Measurements from ENCODE around the gene CALR.
"Not testable (repeated sequence)": the region's sequence is repeated elsewhere in the genome, so short reads cannot be mapped to it uniquely, and the experiment has no call there.

CALR gene

GRCh38 chr19:12907166-12907565 is 31.2 kb upstream of the CALR start:
- no peak for TF ChIP-seq ZFX (IDR thresholded peaks at IDR 0.05; ENCODE audit: borderline replicate concordance)
- TF ChIP-seq CTCF (IDR thresholded peaks at IDR 0.05), result no peak
- H3K27ac ChIP-seq, result no peak overlapping the region

DNA sequence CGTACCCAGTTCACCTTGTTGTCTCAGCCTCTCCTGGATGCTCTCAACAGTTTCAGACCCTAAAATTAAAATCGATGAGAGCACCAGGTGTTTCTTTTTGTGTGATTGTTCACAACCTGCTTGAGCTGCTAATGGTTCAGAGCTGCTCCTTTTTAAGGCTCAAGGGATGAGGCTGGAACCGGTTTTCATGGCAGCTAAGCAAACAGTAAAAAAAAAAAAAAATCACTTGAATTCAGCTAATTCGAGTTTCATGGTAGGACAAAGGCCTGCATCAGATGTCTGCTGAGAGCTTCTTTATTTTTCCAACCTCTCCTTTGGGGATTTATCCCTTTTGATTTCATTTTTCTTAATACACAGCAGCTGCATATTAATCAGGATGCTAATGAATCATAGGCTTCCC is 25.8 kb upstream of the CALR start:
- peak overlapping the region; percentile 78 for H3K27ac ChIP-seq
- TF ChIP-seq CTCF (IDR thresholded peaks at IDR 0.05), result no peak

- H3K27ac ChIP-seq, result peak overlapping the region; percentile 78
- TF ChIP-seq CTCF (IDR thresholded peaks at IDR 0.05) (no peak), ZFX (IDR thresholded peaks at IDR 0.05; ENCODE audit: borderline replicate concordance) (no peak)
Observed at GRCh38 chr19:12913011-12913561, 25.3 kb upstream of the CALR start.

GRCh38 chr19:12913851-12914690 is 24.3 kb upstream of the CALR start:
- TF ChIP-seq CTCF (IDR thresholded peaks at IDR 0.05) (no peak), ZFX (IDR thresholded peaks at IDR 0.05; ENCODE audit: borderline replicate concordance) (no peak)
- H3K27ac ChIP-seq, result peak overlapping the region; percentile 78

- H3K27ac ChIP-seq, result not testable (repeated sequence)
Observed at GRCh38 chr19:12915860-12916259, 22.5 kb upstream of the CALR start.

GRCh38 chr19:12918253-12918652 is 20.2 kb upstream of the CALR start:
- TF ChIP-seq CTCF (IDR thresholded peaks at IDR 0.05), result no peak
- no peak for TF ChIP-seq ZFX (IDR thresholded peaks at IDR 0.05; ENCODE audit: borderline replicate concordance)
- H3K27ac ChIP-seq, result peak overlapping the region; percentile 74; the same call in 1 of the 2 replicates

- no peak for TF ChIP-seq ZFX (IDR thresholded peaks at IDR 0.05; ENCODE audit: borderline replicate concordance)
- TF ChIP-seq CTCF (IDR thresholded peaks at IDR 0.05), result no peak
- H3K27ac ChIP-seq, result peak overlapping the region; percentile 74
Observed at GRCh38 chr19:12921047-12921446, 17.4 kb upstream of the CALR start.
